Measurements from ENCODE around the gene OR6C2. TPM values are rescaled to one million over a fixed set of nuclear protein-coding genes. Genes with fewer than 3 reads are reported as not detected.
"Not testable (repeated sequence)": the region's sequence is repeated elsewhere in the genome, so short reads cannot be mapped to it uniquely, and the experiment has no call there.

Gene OR6C2
- not detected for polyA plus RNA-seq (2012; ENCODE audit: insufficient read depth, insufficient read length, low read depth)

DNA sequence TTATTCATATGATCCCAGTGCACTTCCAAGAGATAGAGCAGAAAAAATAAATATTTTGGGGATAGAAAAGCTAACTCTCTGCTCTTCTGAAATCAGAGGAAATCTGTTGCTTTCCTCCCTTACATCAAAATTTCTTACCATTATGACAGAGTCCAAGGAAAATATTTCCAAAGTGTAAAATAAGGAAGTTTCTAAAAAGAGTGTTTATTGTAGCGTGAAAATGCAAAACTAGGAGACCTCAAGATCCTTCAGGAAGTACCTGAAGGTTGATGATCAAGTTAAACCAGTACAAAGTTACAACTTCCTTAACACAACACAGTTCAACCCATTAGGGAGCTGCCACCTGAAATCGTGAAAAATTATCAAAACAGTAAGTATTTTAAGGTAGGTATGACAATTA is at the start of gene OR6C2:
Gene OR6C2 (plus strand): TSS at position 301 of the 400 bp plus-strand sequence. CDS start 8,138 bp downstream, outside the sequence.
- DNase-seq = no peak
- no peaks in the 10 kb centered on the region; the same call in 1 of the 2 replicates for H3K9me3 ChIP-seq
- no peaks in the 10 kb centered on the region for H3K36me3 ChIP-seq
- H3K4me1 ChIP-seq = no peaks in the 10 kb centered on the region
- no peak within 1 kb of the TSS for H3K4me3 ChIP-seq (ENCODE audit: low read depth, low read length)
- H3K27me3 ChIP-seq = no peaks in the 10 kb centered on the region; the same call in 1 of the 2 replicates
- no peak for TF ChIP-seq CTCF (IDR thresholded peaks at IDR 0.05; ENCODE audit: low read depth, low read length)

- Histone ChIP-seq H3K4me3 (ENCODE audit: low read depth, low read length) (no peak overlapping the region), H3K27me3 (peaks cover 3% of the 10 kb centered on the region; the same call in 1 of the 2 replicates), H3K9me3 (no peaks in the 10 kb centered on the region), H3K36me3 (no peaks in the 10 kb centered on the region), H3K4me1 (no peaks in the 10 kb centered on the region)
- TF ChIP-seq CTCF (IDR thresholded peaks at IDR 0.05; ENCODE audit: low read depth, low read length) = no peak
- no peak for DNase-seq
Measured at GRCh38 chr12:55396326-55396725, 47.5 kb upstream of the OR6C2 start.

DNA sequence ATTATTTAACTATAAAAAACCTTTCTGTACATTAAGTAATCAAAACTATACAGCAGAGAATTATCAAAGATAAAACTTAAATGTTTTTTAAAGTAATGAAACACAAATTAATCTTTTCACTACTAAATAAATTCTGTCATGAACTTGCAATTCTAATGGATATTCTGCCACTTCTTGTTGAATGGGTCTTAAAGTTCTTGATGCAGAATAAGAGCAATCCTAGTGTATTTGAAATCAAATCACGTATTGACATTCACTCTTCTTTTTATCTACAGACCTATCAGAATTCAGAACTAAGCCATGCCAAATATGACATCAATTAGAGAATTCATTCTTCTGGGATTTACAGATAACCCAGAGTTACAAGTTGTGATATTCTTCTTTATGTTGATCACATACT is 43.6 kb upstream of the OR6C2 start, which contains the start of gene OR6C65:
Gene OR6C65 (plus strand): TSS at position 301 of the 400 bp plus-strand sequence. CDS start 0 bp downstream, at position 301.
- H3K4me1 ChIP-seq = no peaks in the 10 kb centered on the region
- H3K9me3 ChIP-seq = no peaks in the 10 kb centered on the region
- no peak for TF ChIP-seq CTCF (IDR thresholded peaks at IDR 0.05; ENCODE audit: low read depth, low read length)
- H3K27me3 ChIP-seq = peaks cover 3% of the 10 kb centered on the region; the same call in 1 of the 2 replicates
- no peaks in the 10 kb centered on the region for H3K36me3 ChIP-seq
- no peak within 1 kb of the TSS for H3K4me3 ChIP-seq (ENCODE audit: low read depth, low read length)
- no peak for DNase-seq

DNA sequence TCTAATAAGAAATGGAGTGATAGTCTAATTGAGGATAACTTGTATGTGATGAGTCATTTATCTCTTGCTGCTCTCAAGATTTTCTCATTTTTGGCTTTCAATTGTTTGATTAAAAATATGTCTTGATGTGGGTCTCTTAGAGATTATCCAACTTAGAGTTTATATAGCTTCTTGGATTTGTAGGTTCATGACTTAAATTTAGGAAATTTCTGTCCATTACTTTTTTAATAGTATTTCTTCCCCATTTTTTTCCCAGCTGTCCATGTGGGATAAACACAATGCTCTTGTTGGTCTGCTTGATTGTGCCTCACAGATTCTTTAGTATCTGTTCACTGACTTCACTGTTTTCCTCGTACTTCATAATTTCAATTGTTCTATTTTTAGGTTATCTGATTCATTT is 36.0 kb upstream of the OR6C2 start:
- TF ChIP-seq CTCF (IDR thresholded peaks at IDR 0.05; ENCODE audit: low read depth, low read length) = no peak
- Histone ChIP-seq H3K36me3 (no peaks in the 10 kb centered on the region), H3K27me3 (no peaks in the 10 kb centered on the region), H3K4me1 (no peaks in the 10 kb centered on the region), H3K9me3 (no peaks in the 10 kb centered on the region), H3K4me3 (ENCODE audit: low read depth, low read length) (no peak overlapping the region)
- DNase-seq = no peak

DNA sequence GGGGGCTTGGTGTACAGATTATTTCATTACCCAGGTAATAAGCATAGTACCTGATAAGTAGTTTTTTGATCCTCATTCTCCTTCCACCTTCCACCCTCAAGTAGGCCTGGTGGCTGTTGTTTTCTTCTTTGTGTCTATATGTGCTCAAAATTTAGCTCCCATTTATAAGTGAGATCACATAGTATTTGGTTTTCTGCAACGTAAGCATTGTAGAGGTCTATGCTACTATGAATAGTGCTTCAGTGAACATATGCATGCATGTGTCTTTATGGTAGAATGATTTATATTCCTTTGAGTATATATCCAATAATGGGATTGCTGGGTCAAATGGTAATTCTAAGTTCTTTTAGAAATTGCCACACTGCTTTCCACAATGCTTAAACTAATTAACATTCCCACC is 34.7 kb upstream of the OR6C2 start:
- not testable (repeated sequence) for H3K4me3 ChIP-seq (ENCODE audit: low read depth, low read length); DNase-seq; H3K4me1 ChIP-seq; H3K9me3 ChIP-seq; H3K36me3 ChIP-seq; H3K27me3 ChIP-seq

DNA sequence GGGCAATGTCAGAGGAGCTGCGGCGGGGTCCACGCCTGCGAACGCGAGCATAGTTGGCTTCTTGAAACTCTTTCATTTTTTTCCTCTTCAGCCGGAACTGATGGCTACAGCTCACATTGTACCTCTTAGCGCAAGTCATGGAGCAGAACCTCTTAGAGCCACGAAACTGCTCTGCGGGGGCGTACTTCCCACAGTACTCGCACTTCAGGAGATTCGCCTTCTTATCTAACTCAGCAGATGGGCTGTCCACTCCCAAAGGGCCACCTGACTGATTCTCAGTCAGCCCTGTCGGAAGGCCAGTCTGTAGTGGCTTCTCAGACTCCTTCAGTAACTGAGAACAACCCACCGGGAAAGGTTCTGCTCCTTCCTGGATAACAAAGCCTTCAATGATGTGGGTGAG is 31.7 kb upstream of the OR6C2 start:
- not testable (repeated sequence) for H3K27me3 ChIP-seq; H3K36me3 ChIP-seq; H3K4me1 ChIP-seq; H3K4me3 ChIP-seq (ENCODE audit: low read depth, low read length); H3K9me3 ChIP-seq; DNase-seq

DNA sequence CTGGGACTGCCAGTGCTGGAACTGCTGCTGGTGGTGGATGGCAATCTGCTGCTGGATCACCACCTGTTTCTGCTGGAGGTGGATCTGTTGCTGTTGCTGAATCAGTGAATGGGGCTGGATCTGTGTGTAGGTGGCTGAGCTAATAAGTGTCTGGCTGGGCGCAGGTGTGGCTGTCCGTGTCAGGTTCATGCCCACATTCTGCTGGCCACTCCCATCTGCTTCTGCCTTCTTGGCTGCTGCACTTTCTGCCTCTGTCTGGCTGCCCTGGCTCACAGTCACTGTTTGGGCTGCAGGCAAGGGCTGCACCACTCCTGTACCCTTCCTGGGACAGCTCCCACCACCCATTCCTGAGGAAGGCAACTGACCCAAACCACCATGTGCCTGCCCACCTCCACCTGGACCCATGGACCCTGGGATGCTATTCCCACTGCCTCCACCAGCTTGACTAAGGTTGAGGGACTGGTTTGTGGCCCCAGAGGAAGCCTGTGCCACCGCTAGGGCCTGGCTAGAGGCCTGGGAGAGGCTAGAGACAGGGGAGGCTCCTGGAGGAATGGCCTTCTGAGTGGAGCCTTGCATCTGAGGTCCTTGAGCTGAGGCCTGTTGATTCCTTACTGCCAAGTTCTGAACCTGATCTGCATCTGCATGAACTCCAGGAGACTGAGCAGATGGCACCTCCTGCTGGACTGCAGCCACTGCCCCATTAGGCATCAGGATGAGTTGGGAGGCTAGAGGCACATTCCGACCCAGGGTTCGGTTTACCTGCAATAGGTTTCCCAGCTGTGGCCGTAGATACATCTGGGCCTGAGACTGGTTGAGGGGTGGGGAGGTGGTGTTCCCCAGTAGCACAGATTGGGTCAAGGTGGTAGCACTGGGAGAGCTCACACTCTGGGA is 30.1 kb upstream of the OR6C2 start:
- H3K36me3 ChIP-seq; DNase-seq; H3K27me3 ChIP-seq; H3K4me3 ChIP-seq (ENCODE audit: low read depth, low read length); H3K9me3 ChIP-seq; H3K4me1 ChIP-seq: not testable (repeated sequence)

DNA sequence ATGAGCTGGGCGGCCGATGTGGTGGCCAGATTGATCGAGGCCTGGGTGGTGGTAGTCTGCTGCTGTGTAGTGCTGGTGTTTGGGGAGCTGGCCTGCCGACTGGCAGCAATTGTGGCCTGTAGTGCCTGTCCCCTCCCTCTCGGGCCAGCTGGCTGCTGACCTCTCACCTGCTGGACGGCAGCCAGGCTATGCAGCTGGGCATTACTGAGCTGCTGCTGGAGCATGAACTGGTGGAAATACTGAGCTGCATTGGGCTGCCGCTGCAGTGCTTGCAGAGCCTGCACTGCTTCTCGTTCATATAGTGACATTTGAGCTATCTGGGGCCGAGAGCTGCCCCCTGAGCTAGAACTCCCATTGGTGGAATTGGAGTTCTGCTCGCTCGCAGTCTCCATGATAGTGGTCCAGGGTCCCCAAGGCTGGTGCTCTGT is 29.5 kb upstream of the OR6C2 start:
- not testable (repeated sequence) for H3K36me3 ChIP-seq; H3K9me3 ChIP-seq; H3K4me3 ChIP-seq (ENCODE audit: low read depth, low read length); H3K4me1 ChIP-seq; H3K27me3 ChIP-seq; DNase-seq

DNA sequence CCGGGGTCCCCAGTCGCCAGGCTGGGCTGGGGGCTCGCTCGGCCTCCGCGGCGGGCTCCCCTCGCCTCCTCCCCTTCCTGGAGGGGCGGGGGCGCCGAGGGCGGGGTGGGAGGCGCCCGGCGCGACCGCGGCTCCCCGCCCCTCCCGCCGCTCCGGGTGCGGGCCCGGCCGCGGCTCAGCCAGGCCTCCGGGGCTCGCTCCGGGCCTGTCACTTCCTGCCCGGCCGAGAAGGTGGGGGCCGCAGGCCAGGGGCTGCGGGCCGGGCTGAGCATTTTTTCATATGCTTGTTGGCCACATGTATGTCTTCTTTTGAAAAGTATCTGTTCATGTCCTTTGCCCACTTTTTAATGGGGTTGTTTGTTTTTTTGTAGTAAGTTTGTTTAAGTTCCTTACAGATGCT is 29.0 kb upstream of the OR6C2 start:
- peak overlapping the region; percentile 20; the same call in 1 of the 2 replicates for H3K4me3 ChIP-seq (ENCODE audit: low read depth, low read length)
- H3K4me1 ChIP-seq, DNase-seq, H3K9me3 ChIP-seq, H3K27me3 ChIP-seq, H3K36me3 ChIP-seq: not testable (repeated sequence)
